ENCODE results near the gene SYNJ1.
"Not testable (repeated sequence)": the region's sequence is repeated elsewhere in the genome, so short reads cannot be mapped to it uniquely, and the experiment has no call there.

SYNJ1 gene

GRCh38 chr21:32733356-32733755 is 5.5 kb upstream of the SYNJ1 start:
- DNase-seq, result no peak

GRCh38 chr21:32732544-32732943 is 4.7 kb upstream of the SYNJ1 start:
- DNase-seq, result no peak

GRCh38 chr21:32728848-32729247 is 1.0 kb upstream of the SYNJ1 start:
- DNase-seq, result no peak

GRCh38 chr21:32728456-32728839 is 635 bp upstream of the SYNJ1 start:
- DNase-seq, result no peak

GRCh38 chr21:32726839-32727686 is 750 bp downstream of the SYNJ1 start:
- DNase-seq, result no peak

GRCh38 chr21:32719085-32719484 is 8.7 kb downstream of the SYNJ1 start:
- no peak for DNase-seq

- DNase-seq, result no peak
Measured at GRCh38 chr21:32717851-32718316, 9.9 kb downstream of the SYNJ1 start.

- DNase-seq, result no peak
Measured at GRCh38 chr21:32716486-32716885, 11.3 kb downstream of the SYNJ1 start.

GRCh38 chr21:32713726-32714125 is 14.1 kb downstream of the SYNJ1 start:
- no peak for DNase-seq

- DNase-seq, result no peak
Measured at GRCh38 chr21:32712641-32713040, 15.2 kb downstream of the SYNJ1 start.

- no peak for DNase-seq
Measured at GRCh38 chr21:32712043-32712442, 15.8 kb downstream of the SYNJ1 start.

GRCh38 chr21:32710987-32711386 is 16.8 kb downstream of the SYNJ1 start:
- DNase-seq, result no peak

- DNase-seq, result no peak
Measured at GRCh38 chr21:32710069-32710784, 17.6 kb downstream of the SYNJ1 start.

- no peak for DNase-seq
Measured at GRCh38 chr21:32708069-32708468, 19.7 kb downstream of the SYNJ1 start.

GRCh38 chr21:32705901-32706300 is 21.9 kb downstream of the SYNJ1 start:
- no peak for DNase-seq

- DNase-seq, result no peak
Measured at GRCh38 chr21:32705139-32705538, 22.7 kb downstream of the SYNJ1 start.

GRCh38 chr21:32702702-32703101 is 25.1 kb downstream of the SYNJ1 start:
- no peak for DNase-seq

- DNase-seq, result no peak
Measured at GRCh38 chr21:32698971-32699693, 28.7 kb downstream of the SYNJ1 start.

GRCh38 chr21:32698286-32698685 is 29.5 kb downstream of the SYNJ1 start:
- no peak for DNase-seq

- DNase-seq, result not testable (repeated sequence)
Measured at GRCh38 chr21:32695482-32695881, 32.3 kb downstream of the SYNJ1 start.

GRCh38 chr21:32693581-32693980 is 34.2 kb downstream of the SYNJ1 start:
- no peak for DNase-seq

GRCh38 chr21:32690085-32690484 is 37.7 kb downstream of the SYNJ1 start:
- no peak for DNase-seq

- no peak for DNase-seq
Measured at GRCh38 chr21:32687643-32688345, 40.0 kb downstream of the SYNJ1 start.
